HepG2 (cell line): Measurements from ENCODE around the gene CABP4. TPM values are rescaled to one million over a fixed set of nuclear protein-coding genes. Genes with fewer than 3 reads are reported as not detected.
A peak's percentile ranks its signal among the peaks of the same experiment; 100 is the strongest.

ENCODE experiments used
- BCL6 ChIP-seq: IDR thresholded peaks from 2 replicates; pipeline ENCODE4 v1.6.1; 2016; ENCODE audit warnings: missing genetic modification reagents, missing compliant biosample characterization
- DNMT3B ChIP-seq: conservative IDR thresholded peaks from 2 replicates; pipeline ENCODE4 v1.6.1; 2016; ENCODE audit warnings: missing biosample characterization, control low read depth
- FOXP4 ChIP-seq: sonication (generic); formaldehyde crosslinking; IDR thresholded peaks from 2 replicates; pipeline ENCODE4 v1.4.0; 2020; ENCODE audit warnings: missing genetic modification reagents
- HNRNPLL ChIP-seq: fragments of 200-400 bp; formaldehyde crosslinking; IDR thresholded peaks from 2 replicates; pipeline ENCODE4 v1.6.1; 2017; ENCODE audit warnings: mild to moderate bottlenecking, low read depth, low read length; ENCODE audit not compliant: poor library complexity, severe bottlenecking
- KDM3A ChIP-seq: IDR thresholded peaks from 2 replicates; pipeline ENCODE4 v1.6.1; 2018; ENCODE audit warnings: low read depth, missing compliant biosample characterization
- MXI1 ChIP-seq: IDR thresholded peaks from 3 replicates; pipeline ENCODE4 v1.6.1; 2012; ENCODE audit warnings: low read depth, low read length, inconsistent platforms, borderline replicate concordance
- NCOA2 ChIP-seq: sonication (generic); formaldehyde crosslinking; IDR thresholded peaks from 2 replicates; pipeline ENCODE4 v1.8.0; 2022; ENCODE audit warnings: inconsistent platforms
- NFKBIZ ChIP-seq: IDR thresholded peaks from 2 replicates; pipeline ENCODE4 v1.6.1; 2018; ENCODE audit warnings: missing genetic modification reagents, missing compliant biosample characterization
- REXO4 ChIP-seq: sonication (generic); formaldehyde crosslinking; IDR thresholded peaks from 2 replicates; pipeline ENCODE4 v1.8.0; 2022; ENCODE audit warnings: missing genetic modification reagents, mild to moderate bottlenecking, borderline replicate concordance
- RFX1 ChIP-seq: fragments of 450-650 bp; IDR thresholded peaks from 2 replicates; pipeline ENCODE4 v1.6.1; 2017
- RXRA ChIP-seq: sonication (generic); formaldehyde crosslinking; IDR thresholded peaks from 2 replicates; pipeline ENCODE4 v1.5.1; 2020; ENCODE audit warnings: missing genetic modification reagents
- SETDB1 ChIP-seq: sonication (generic); formaldehyde crosslinking; IDR thresholded peaks from 2 replicates; pipeline ENCODE4 v1.5.1; 2020; ENCODE audit warnings: missing genetic modification reagents, mild to moderate bottlenecking, borderline replicate concordance
- SSRP1 ChIP-seq: IDR thresholded peaks from 2 replicates; pipeline ENCODE4 v1.6.1; 2016; ENCODE audit warnings: control low read depth
- ZNF138 ChIP-seq: sonication (generic); formaldehyde crosslinking; IDR thresholded peaks from 2 replicates; pipeline ENCODE4 v1.5.0; 2020; ENCODE audit warnings: mild to moderate bottlenecking, low read depth, missing genetic modification reagents
- ZNF24 ChIP-seq: fragments of 450-650 bp; IDR thresholded peaks from 2 replicates; pipeline ENCODE4 v1.6.1; 2017; ENCODE audit warnings: antibody characterized with exemption, mild to moderate bottlenecking
- ZNF3 ChIP-seq: IDR thresholded peaks from 2 replicates; pipeline ENCODE4 v1.7.0; 2017; ENCODE audit warnings: inconsistent platforms
- ZNF570 ChIP-seq: sonication (generic); formaldehyde crosslinking; IDR thresholded peaks from 2 replicates; pipeline ENCODE4 v1.4.0; 2020; ENCODE audit warnings: mild to moderate bottlenecking, missing genetic modification reagents, borderline replicate concordance
- ZNF616 ChIP-seq: sonication (generic); formaldehyde crosslinking; IDR thresholded peaks from 2 replicates; pipeline ENCODE4 v1.5.0; 2020; ENCODE audit warnings: low read depth, mild to moderate bottlenecking, missing genetic modification reagents
- ZNF670 ChIP-seq: sonication (generic); formaldehyde crosslinking; IDR thresholded peaks from 2 replicates; pipeline ENCODE4 v1.8.0; 2022; ENCODE audit warnings: mild to moderate bottlenecking, missing genetic modification reagents, borderline replicate concordance
- ZNF746 ChIP-seq: sonication (generic); formaldehyde crosslinking; IDR thresholded peaks from 2 replicates; pipeline ENCODE4 v1.8.0; 2022; ENCODE audit warnings: mild to moderate bottlenecking, missing genetic modification reagents
- ZNF772 ChIP-seq: sonication (generic); formaldehyde crosslinking; IDR thresholded peaks from 2 replicates; pipeline ENCODE4 v1.5.0; 2020; ENCODE audit warnings: mild to moderate bottlenecking, missing genetic modification reagents
- ZNF773 ChIP-seq: sonication (generic); formaldehyde crosslinking; IDR thresholded peaks from 2 replicates; pipeline ENCODE4 v1.4.0; 2020; ENCODE audit warnings: missing genetic modification reagents, borderline replicate concordance
- ZNF777 ChIP-seq: sonication (generic); formaldehyde crosslinking; IDR thresholded peaks from 2 replicates; pipeline ENCODE4 v1.4.0; 2020; ENCODE audit warnings: missing genetic modification reagents
- ZSCAN12 ChIP-seq: sonication (generic); formaldehyde crosslinking; IDR thresholded peaks from 2 replicates; pipeline ENCODE4 v1.9.0; 2021; ENCODE audit warnings: mild to moderate bottlenecking, missing genetic modification reagents
- polyA plus RNA-seq, 8 experiments: library from polyadenylated mRNA; depleted of rRNA in 3 of 8; stranded (reverse) in 7 of 8; unstranded in 1 of 8; fragments of >200 nt; fragmentation: Illumina TruSeq in 4 of 8; extraction: Trizol in 4 of 8; gene quantifications; 2 replicates each; pipeline versions ENCODE4 v1.2.1 to v1.2.3, GENCODE V29; 2011 to 2016; ENCODE audit warnings: low read depth in 4 of 8, missing spikeins in 1 of 8, mixed read lengths in 1 of 8; ENCODE audit not compliant: insufficient read depth in 1 of 8
- total RNA-seq, 5 experiments: library from RNA; depleted of rRNA; stranded (reverse); fragments of >200 nt; fragmentation: Illumina TruSeq; extraction: Trizol; gene quantifications; 2 replicates each; pipeline ENCODE4 v1.2.3, GENCODE V29; 2016; ENCODE audit warnings: low read depth in 1 of 5
- TF ChIP-seq, protein P1 (sequence below): sonication (generic); formaldehyde crosslinking; IDR thresholded peaks from 2 replicates; pipeline ENCODE4 v1.5.0; 2020; ENCODE audit warnings: mild to moderate bottlenecking, missing genetic modification reagents

The CABP4 gene
- total and polyA plus RNA-seq, 2 of the 13 experiments (the other 11 are each of a cell fraction or from before 2014, with no cell fraction given): not detected

DNA sequence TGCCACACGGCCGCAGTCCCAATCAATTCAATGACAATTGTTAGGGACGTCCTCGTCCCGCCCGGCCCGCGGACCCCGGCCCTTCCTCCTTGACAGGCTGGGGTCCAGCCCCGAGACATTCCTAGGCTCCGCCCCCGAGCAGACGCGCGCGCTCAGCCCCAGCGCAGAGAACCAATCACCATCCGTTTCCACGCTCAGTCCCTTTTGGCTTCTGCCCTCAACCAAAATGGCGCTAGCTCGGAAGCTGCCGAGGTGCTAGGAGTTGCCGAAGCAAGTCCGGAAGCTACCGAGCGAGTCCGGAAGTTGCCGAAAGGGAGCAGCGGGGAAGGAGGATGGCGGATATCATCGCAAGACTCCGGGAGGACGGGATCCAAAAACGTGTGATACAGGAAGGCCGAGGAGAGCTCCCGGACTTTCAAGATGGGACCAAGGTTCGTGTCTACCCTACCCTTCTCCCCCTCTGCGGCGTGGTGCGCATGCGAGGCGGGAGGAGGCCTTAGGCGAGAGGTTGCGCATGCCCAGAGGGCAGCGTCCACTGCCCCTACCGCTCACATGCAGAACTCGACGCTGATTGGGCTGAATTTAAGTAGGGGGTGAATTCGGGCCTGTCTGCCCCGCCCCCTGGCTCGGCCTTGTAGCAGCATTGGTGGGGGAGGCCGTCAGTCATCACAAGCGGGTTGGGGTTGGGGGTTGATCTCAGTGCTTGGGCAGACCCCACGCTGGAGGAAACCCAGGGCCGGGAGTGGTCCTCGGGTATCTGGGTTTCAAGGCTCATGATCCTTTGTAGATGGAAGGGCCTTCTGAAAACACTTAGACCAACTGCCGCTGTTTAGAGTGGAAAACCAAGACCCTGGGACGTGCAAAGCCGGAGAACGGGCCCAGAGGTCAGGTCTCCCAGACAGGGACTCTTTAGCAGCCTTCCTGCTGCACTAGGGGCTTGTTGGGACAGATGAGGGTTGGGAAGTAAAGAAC lies 28.0 kb downstream of the CABP4 start, which contains the start of gene AIP (continued):
- TF ChIP-seq ZNF772 (CRISPR knock-in tag) (peak; percentile 96), ZSCAN12 (CRISPR knock-in tag) (0 out of 2 replicates have a peak, but pooled peaks have one; percentile 32), ZNF570 (CRISPR knock-in tag) (peak; percentile 51), FOXP4 (CRISPR knock-in tag) (peak; percentile 72), DNMT3B (peak; percentile 91; the same call in 1 of the 2 replicates), BCL6 (CRISPR knock-in tag) (peak; percentile 65), ZNF3 (0 out of 2 replicates have a peak, but pooled peaks have one; percentile 35), ZNF746 (CRISPR knock-in tag) (peak; percentile 94), HNRNPLL (peak; percentile 54), SSRP1 (CRISPR knock-in tag) (no peak), NCOA2 (CRISPR knock-in tag) (peak; percentile 72), ZNF777 (CRISPR knock-in tag) (peak; percentile 56; the same call in 1 of the 2 replicates), ZNF616 (CRISPR knock-in tag) (peak; percentile 98), RFX1 (no peak), KDM3A (CRISPR knock-in tag) (peak; percentile 62; the same call in 1 of the 2 replicates), ZNF24 (0 out of 2 replicates have a peak, but pooled peaks have one; percentile 10), RXRA (peak; percentile 91), MXI1 (peak; percentile 47; the same call in 1 of the 3 replicates), NFKBIZ (CRISPR knock-in tag) (peak; percentile 97), ZNF138 (CRISPR knock-in tag) (no peak; the same call in none of the 2 replicates), SETDB1 (CRISPR knock-in tag) (peak; percentile 96), ZNF670 (CRISPR knock-in tag) (peak; percentile 97; the same call in 1 of the 2 replicates), ZNF773 (CRISPR knock-in tag) (peak; percentile 93), REXO4 (CRISPR knock-in tag) (0 out of 2 replicates have a peak, but pooled peaks have one; percentile 62)
- TF ChIP-seq, protein P1, sequence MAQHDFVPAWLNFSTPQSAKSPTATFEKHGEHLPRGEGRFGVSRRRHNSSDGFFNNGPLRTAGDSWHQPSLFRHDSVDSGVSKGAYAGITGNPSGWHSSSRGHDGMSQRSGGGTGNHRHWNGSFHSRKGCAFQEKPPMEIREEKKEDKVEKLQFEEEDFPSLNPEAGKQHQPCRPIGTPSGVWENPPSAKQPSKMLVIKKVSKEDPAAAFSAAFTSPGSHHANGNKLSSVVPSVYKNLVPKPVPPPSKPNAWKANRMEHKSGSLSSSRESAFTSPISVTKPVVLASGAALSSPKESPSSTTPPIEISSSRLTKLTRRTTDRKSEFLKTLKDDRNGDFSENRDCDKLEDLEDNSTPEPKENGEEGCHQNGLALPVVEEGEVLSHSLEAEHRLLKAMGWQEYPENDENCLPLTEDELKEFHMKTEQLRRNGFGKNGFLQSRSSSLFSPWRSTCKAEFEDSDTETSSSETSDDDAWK: no peak
